Airway epithelial cell (primary cell): ENCODE results near the gene CLDN20. TPM values are rescaled to one million over a fixed set of nuclear protein-coding genes. Genes with fewer than 3 reads are reported as not detected.

Experiments used
- total RNA-seq: library from RNA; depleted of rRNA; stranded (reverse); fragments of >200 nt; gene quantifications from 2 replicates; pipeline ENCODE4 v1.2.3, GENCODE V29; 2015

Gene CLDN20
- 0.14 TPM in 1 of 2 replicates, not detected in the other for total RNA-seq

GRCh38 chr6:155263373-155264063 is at the start of gene CLDN20:
TSS of gene CLDN20 (plus strand) at chr6:155264013. CDS start at chr6:155275720, 11,707 bp downstream.

GRCh38 chr6:155314092-155314772 is 50.4 kb downstream of the CLDN20 start, which contains the start of gene TFB1M:
TSS of gene TFB1M (minus strand) at chr6:155314484. CDS start at chr6:155314428, 56 bp downstream.

Other genes starting within 250 kb of the CLDN20 start
- gene TFB1M, start 50.5 kb downstream of the CLDN20 start, total RNA-seq, result 14.3 and 15.9 TPM in 2 replicates
- gene NOX3, start 191.8 kb downstream of the CLDN20 start, total RNA-seq, result not detected in 2 replicates